GM12892 (cell line): ENCODE data around the gene TMEM41A.

Experiments used
- POLR2A ChIP-seq: IDR thresholded peaks from 2 replicates; pipeline ENCODE4 v1.6.1; 2011; ENCODE audit warnings: low read depth, low read length, control low read depth
- POLR2AphosphoS5 ChIP-seq: IDR thresholded peaks from 2 replicates; pipeline ENCODE4 v1.6.1; 2011; ENCODE audit warnings: low read depth, low read length, control low read depth
- TAF1 ChIP-seq: IDR thresholded peaks from 2 replicates; pipeline ENCODE4 v1.6.1; 2011; ENCODE audit warnings: low read depth, mild to moderate bottlenecking, control low read depth, low read length, borderline replicate concordance

DNA sequence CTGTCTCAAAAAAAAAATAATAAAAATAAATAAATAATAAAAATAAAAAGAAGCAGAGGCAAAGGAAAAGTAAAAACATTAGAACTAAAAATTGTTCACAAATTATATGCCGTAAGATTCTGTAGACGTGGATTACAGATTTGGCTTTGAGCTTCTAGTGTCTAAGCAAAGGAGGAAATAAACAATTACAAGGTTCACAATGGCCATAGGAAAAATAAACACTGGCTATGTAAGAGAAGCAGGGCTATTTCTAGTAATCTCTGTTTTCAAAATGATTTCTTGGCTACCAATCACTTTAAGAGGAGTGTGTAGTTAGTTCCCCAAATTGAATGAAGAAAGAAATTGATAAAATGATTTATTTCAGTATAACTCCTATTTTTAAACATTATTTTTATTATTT is 54.5 kb downstream of the TMEM41A start:
- TF ChIP-seq POLR2A (no peak), POLR2AphosphoS5 (no peak), TAF1 (no peak)
